H1 (cell line): ENCODE results near the gene C15orf62. TPM values are rescaled to one million over a fixed set of nuclear protein-coding genes. Genes with fewer than 3 reads are reported as not detected.
A peak's percentile ranks its signal among the peaks of the same experiment; 100 is the strongest.

Experiments used
- BCL11A ChIP-seq, 2 experiments: IDR thresholded peaks; one replicate each; pipeline ENCODE4 v1.6.1; 2011; ENCODE audit warnings: low read depth in 2 of 2, low read length in 2 of 2, mild to moderate bottlenecking in 2 of 2
- EZH2 ChIP-seq: fragments of 200-600 bp; sonication (generic); IDR thresholded peaks from 2 replicates; pipeline ENCODE4 v1.7.1; 2012; ENCODE audit warnings: low read depth, mild to moderate bottlenecking, moderate library complexity, low read length, inconsistent platforms; ENCODE audit not compliant: severe bottlenecking
- HDAC2 ChIP-seq, 2 experiments: fragments of 300-600 bp in 1 of 2; sonication (generic) in 1 of 2; IDR thresholded peaks; 2 replicates each; pipeline ENCODE4 v1.6.1; 2011 to 2012; ENCODE audit warnings: low read depth in 2 of 2, low read length in 2 of 2, mild to moderate bottlenecking in 2 of 2, moderate library complexity in 2 of 2, borderline replicate concordance in 1 of 2, inconsistent platforms in 1 of 2
- KDM5A ChIP-seq: fragments of 200-600 bp; IDR thresholded peaks from 2 replicates; pipeline ENCODE4 v1.7.1; 2012; ENCODE audit warnings: mild to moderate bottlenecking, low read length, inconsistent platforms, mixed read lengths
- NANOG ChIP-seq: IDR thresholded peaks from 2 replicates; pipeline ENCODE4 v1.6.1; 2011; ENCODE audit warnings: low read length, low read depth, mild to moderate bottlenecking, inconsistent platforms; ENCODE audit not compliant: insufficient read depth, poor library complexity, severe bottlenecking
- POLR2A ChIP-seq, 2 experiments: IDR thresholded peaks; 1 replicate in 1 of 2; 2 replicates in 1 of 2; pipeline ENCODE4 v1.6.1; 2011; ENCODE audit warnings: low read depth in 2 of 2, low read length in 2 of 2, mild to moderate bottlenecking in 2 of 2; ENCODE audit errors: control extremely low read depth in 1 of 2
- RAD21 ChIP-seq, 2 experiments: IDR thresholded peaks in 1 of 2; conservative IDR thresholded peaks in 1 of 2; 2 replicates each; pipeline ENCODE4 v1.6.1; 2011; ENCODE audit warnings: low read depth in 2 of 2, low read length in 2 of 2, improper control_type of control experiment in 1 of 2, inconsistent platforms in 1 of 2, mild to moderate bottlenecking in 1 of 2, moderate library complexity in 1 of 2
- SIRT6 ChIP-seq: IDR thresholded peaks from one replicate; pipeline ENCODE4 v1.7.1; 2012; ENCODE audit warnings: low read length, inconsistent platforms
- SRF ChIP-seq: IDR thresholded peaks from 2 replicates; pipeline ENCODE4 v1.6.1; 2011; ENCODE audit warnings: mild to moderate bottlenecking, low read depth, low read length, moderate library complexity
- YY1 ChIP-seq: IDR thresholded peaks from 2 replicates; pipeline ENCODE4 v1.6.1; 2011; ENCODE audit warnings: low read depth, mild to moderate bottlenecking, low read length
- polyA plus RNA-seq, 7 experiments: library from polyadenylated mRNA; depleted of rRNA in 3 of 7; stranded (reverse) in 5 of 7; unstranded in 2 of 7; fragments of >200 nt in 5 of 7; fragments of 200-250 nt in 2 of 7; gene quantifications; 1 replicate in 5 of 7; 2 replicates in 1 of 7; 4 replicates in 1 of 7; pipeline versions ENCODE4 v1.2.1 to v1.2.3, GENCODE V29; 2011 to 2013; ENCODE audit warnings: missing spikeins in 2 of 7, mixed read lengths in 2 of 7
- total RNA-seq: library from RNA; stranded (reverse); fragmentation: NEBNext Ultra II Directional; extraction: Animal tissue kit (Norgen Biotek cat#: 25700); gene quantifications from 2 replicates; pipeline ENCODE4 v1.2.1, GENCODE V29; 2021
- TF ChIP-seq, protein P1 (sequence below): IDR thresholded peaks from 2 replicates; pipeline ENCODE4 v1.6.1; 2012; ENCODE audit warnings: low read length, inconsistent platforms

Gene C15orf62
- total and polyA plus RNA-seq, 2 of the 8 experiments (the other 6 are each of a cell fraction or from before 2014, with no cell fraction given), result 0.06 to 0.56 TPM

DNA sequence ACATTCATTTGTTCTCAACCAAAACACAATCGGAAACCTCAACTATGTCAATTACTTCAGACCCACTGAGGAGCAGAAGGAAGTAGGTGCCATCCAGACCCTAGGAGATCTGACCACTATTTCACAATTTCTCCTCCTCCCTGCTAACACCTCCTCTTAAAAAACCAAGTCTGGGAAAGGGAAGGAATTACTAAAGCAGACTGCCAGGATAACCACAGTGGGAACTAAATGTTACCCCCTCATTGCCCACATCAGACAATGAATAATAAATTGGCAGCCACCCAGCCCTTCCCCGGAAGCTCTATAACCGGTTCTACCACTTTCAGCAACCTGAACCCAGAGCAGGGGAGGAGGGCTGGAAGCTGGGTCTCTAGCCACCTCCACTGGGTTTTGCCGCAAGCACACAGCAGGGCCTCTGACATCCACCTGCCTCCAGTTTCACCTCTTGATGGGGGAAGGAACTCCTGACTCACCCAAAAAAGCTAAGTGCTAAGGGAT is 17.6 kb downstream of the C15orf62 start (continued):
- TF ChIP-seq NANOG (no peak), SRF (no peak), POLR2A (IDR thresholded peaks at IDR 0.05; ENCODE audit: control extremely low read depth in 1 of 2, low read depth in 2 of 2, low read length in 2 of 2) (no peak), RAD21 (IDR thresholded peaks at IDR 0.05 in 1 of 2, conservative IDR thresholded peaks at IDR 0.05 in 1 of 2; ENCODE audit: low read depth in 2 of 2, low read length in 2 of 2) (peak; percentile 1 to 8; a peak in 1 of 4 replicates), EZH2 (no peak), SIRT6 (no peak), HDAC2 (IDR thresholded peaks at IDR 0.05; ENCODE audit: borderline replicate concordance in 1 of 2, low read depth in 2 of 2, low read length in 2 of 2) (no peak; a peak in 1 of 4 replicates), KDM5A (no peak), BCL11A (IDR thresholded peaks at IDR 0.05; ENCODE audit: low read depth in 2 of 2, low read length in 2 of 2) (no peak), YY1 (peak; percentile 29; the same call in 1 of the 2 replicates)
- TF ChIP-seq, protein P1, sequence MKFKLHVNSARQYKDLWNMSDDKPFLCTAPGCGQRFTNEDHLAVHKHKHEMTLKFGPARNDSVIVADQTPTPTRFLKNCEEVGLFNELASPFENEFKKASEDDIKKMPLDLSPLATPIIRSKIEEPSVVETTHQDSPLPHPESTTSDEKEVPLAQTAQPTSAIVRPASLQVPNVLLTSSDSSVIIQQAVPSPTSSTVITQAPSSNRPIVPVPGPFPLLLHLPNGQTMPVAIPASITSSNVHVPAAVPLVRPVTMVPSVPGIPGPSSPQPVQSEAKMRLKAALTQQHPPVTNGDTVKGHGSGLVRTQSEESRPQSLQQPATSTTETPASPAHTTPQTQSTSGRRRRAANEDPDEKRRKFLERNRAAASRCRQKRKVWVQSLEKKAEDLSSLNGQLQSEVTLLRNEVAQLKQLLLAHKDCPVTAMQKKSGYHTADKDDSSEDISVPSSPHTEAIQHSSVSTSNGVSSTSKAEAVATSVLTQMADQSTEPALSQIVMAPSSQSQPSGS, result no peak
